Ascending aorta (tissue), 2 donors: ENCODE data around the gene FPR3. TPM values are rescaled to one million over a fixed set of nuclear protein-coding genes. Genes with fewer than 3 reads are reported as not detected.

ENCODE experiments used
- DNase-seq, 2 donors: peaks; one replicate each; pipeline ENCODE4 v3.0.0-alpha.2; 2019; ENCODE audit warnings: low spot score in 2 of 2
- H3K27ac ChIP-seq, 2 donors: fragments of 200-600 bp; sonication (generic); one replicate each; pipeline ENCODE4 v1.5.1; 2016 to 2017; ENCODE audit warnings: mild to moderate bottlenecking in 1 of 2
- H3K27me3 ChIP-seq: fragments of 200-600 bp; sonication (generic); one replicate; pipeline ENCODE4 v1.5.1; 2017
- H3K36me3 ChIP-seq, 2 donors: fragments of 200-600 bp; sonication (generic); one replicate each; pipeline ENCODE4 v1.5.1; 2016
- H3K4me1 ChIP-seq, 2 donors: fragments of 200-600 bp; sonication (generic); one replicate each; pipeline ENCODE4 v1.5.1; 2016 to 2017; ENCODE audit warnings: mild to moderate bottlenecking in 1 of 2
- H3K4me3 ChIP-seq, 2 donors: fragments of 200-600 bp; sonication (generic); one replicate each; pipeline ENCODE4 v1.5.1; 2016 to 2017; ENCODE audit warnings: mild to moderate bottlenecking in 1 of 2
- H3K9me3 ChIP-seq, 2 donors: fragments of 200-600 bp; sonication (generic); one replicate each; pipeline ENCODE4 v1.5.1; 2016
- intact Hi-C: fragments of 100-400 bp; cut with DNase I; formaldehyde crosslinking; loops from one replicate; pipeline ENCODE4 v1.15.1; 2023
- total RNA-seq: library from RNA; depleted of rRNA; stranded (reverse); fragments of >200 nt; gene quantifications from one replicate; pipeline ENCODE4 v1.1.0, GENCODE V29; 2016
- TF ChIP-seq, protein P1 (sequence below), 3 experiments: fragments of 200-600 bp in 2 of 3; fragments of 450-650 bp in 1 of 3; sonication (generic) in 2 of 3; IDR thresholded peaks; one replicate each; pipeline ENCODE4 v1.5.1; 2016 to 2019; ENCODE audit warnings: antibody characterized with exemption in 3 of 3, mild to moderate bottlenecking in 1 of 3, moderate library complexity in 1 of 3

Gene FPR3
- total RNA-seq, 1 donor from 2014 or later: 16.0 TPM

DNA sequence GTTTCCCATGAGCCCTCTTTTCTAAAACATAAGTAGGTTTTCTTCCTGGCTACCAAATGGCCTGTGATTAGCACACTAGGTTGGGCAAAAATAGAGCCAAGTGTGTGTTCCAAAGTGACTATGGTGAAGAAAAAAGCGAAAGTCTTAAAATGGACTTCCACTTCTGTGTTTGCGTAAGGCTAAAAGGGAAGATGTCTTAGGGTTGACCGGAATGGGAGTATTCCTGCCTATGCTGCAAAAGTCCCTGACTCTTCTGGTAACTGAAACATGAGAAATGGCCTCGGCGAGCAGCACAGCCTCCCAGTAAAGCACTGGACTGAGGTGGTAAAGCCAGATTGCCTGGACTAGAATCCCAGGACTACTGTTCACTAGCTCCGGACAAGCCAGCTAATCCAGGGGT, 40.8 kb upstream of the FPR3 start:
- intact Hi-C loops: no loop called here

DNA sequence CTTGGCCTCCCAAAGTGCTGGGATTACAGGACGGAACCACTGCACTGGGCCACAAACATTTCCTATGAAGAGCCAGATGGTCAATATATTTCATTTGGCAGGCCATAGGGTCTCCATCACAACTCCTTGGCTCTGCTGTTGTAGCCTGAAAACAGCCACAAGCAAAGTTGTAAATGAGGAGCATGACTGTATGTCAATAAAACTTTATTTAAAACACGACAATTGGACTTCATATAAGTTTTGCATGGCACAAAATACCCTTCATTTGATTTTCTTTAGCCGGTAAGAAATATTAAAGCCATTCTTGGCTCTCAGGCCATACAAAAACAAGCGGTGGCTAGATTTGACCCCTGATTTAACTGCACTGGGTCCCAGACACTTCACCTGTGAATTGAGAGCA, 40.2 kb upstream of the FPR3 start:
- TF ChIP-seq, protein P1, sequence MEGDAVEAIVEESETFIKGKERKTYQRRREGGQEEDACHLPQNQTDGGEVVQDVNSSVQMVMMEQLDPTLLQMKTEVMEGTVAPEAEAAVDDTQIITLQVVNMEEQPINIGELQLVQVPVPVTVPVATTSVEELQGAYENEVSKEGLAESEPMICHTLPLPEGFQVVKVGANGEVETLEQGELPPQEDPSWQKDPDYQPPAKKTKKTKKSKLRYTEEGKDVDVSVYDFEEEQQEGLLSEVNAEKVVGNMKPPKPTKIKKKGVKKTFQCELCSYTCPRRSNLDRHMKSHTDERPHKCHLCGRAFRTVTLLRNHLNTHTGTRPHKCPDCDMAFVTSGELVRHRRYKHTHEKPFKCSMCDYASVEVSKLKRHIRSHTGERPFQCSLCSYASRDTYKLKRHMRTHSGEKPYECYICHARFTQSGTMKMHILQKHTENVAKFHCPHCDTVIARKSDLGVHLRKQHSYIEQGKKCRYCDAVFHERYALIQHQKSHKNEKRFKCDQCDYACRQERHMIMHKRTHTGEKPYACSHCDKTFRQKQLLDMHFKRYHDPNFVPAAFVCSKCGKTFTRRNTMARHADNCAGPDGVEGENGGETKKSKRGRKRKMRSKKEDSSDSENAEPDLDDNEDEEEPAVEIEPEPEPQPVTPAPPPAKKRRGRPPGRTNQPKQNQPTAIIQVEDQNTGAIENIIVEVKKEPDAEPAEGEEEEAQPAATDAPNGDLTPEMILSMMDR (IDR thresholded peaks at IDR 0.05): no peak
- no peak overlapping the region for H3K27ac ChIP-seq
- intact Hi-C loops: no loop called here
- peak in 1 of 2 donors; percentile 3 for DNase-seq
- H3K9me3 ChIP-seq: no peaks in the 10 kb centered on the region
- H3K36me3 ChIP-seq: no peaks in the 10 kb centered on the region
- no peak overlapping the region for H3K4me3 ChIP-seq
- no peaks in the 10 kb centered on the region for H3K4me1 ChIP-seq
- H3K27me3 ChIP-seq: no peaks in the 10 kb centered on the region

More for the DNA sequence above, 40.8 kb upstream of the FPR3 start:
- peak in 1 of 2 donors; percentile 48 for DNase-seq
- Histone ChIP-seq H3K4me1 (no peaks in the 10 kb centered on the region), H3K27ac (no peak overlapping the region), H3K4me3 (no peak overlapping the region), H3K27me3 (no peaks in the 10 kb centered on the region), H3K36me3 (no peaks in the 10 kb centered on the region), H3K9me3 (no peaks in the 10 kb centered on the region)
- TF ChIP-seq, protein P1 (IDR thresholded peaks at IDR 0.05): no peak

DNA sequence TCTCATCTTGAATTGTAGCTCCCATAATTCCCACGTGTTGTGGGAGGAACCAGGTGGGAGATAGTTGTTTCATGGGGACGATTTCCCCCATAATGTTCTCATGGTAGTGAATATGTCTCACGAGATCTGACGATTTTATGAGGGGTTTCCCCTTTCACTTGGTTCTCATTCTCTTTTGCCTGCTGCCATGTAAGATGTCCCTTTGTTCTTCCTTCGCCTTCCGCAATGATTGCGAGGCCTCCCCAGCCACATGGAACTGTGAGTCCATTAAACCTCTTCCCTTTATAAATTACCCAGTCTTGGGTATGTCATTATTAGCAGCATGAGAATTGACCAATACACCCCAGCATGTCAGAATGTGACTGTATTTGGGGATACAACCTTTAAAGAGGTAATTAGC, 39.4 kb upstream of the FPR3 start:
- Histone ChIP-seq H3K27ac (no peak overlapping the region), H3K4me3 (no peak overlapping the region), H3K27me3 (no peaks in the 10 kb centered on the region), H3K9me3 (no peaks in the 10 kb centered on the region), H3K36me3 (no peaks in the 10 kb centered on the region), H3K4me1 (no peaks in the 10 kb centered on the region)
- peak in 1 of 2 donors; percentile 2 for DNase-seq
- TF ChIP-seq, protein P1 (IDR thresholded peaks at IDR 0.05): no peak
- intact Hi-C loops: no loop called here

DNA sequence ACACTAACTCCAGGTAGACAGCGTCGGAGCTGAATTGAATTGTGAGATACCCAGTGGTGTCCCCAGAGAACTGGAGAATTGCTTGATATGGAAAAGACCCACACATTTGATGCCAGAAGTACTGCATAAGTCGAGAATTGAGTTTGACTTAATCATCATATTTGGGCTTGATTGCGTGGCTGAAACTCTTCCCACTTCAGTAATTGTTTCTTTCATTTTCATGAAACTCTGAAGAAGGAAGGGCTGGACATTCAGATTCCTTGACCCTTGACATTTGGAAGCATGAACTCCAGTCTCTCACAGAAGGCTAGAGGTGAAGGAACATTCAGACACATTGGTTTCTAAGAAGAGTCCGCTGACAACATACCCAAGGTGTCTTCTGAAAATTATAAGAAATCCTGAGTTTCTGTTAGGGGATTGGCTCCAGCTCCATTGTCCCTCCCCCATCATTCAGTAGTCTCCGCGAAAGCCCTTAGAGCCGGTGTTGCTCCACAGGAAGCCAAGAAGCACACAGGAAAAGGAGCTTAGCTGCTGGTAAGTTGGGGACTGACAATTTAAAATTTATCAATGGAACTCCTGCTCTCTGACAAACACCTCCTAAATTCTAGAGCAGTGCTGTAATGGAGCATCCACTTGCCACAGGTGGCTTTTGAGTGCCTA, 34.1 kb upstream of the FPR3 start, which contains the start of gene FPR2:
FPR2 (plus strand) TSS at position 484 of the 660 bp plus-strand sequence. CDS start 7,479 bp downstream, outside the sequence.
- no peaks in the 10 kb centered on the region for H3K9me3 ChIP-seq
- no peaks in the 10 kb centered on the region for H3K36me3 ChIP-seq
- H3K4me1 ChIP-seq: no peaks in the 10 kb centered on the region
- intact Hi-C loops: no loop called here
- no peaks in the 10 kb centered on the region for H3K27me3 ChIP-seq
- DNase-seq: no peak
- H3K4me3 ChIP-seq: no peak within 1 kb of the TSS
- TF ChIP-seq, protein P1 (IDR thresholded peaks at IDR 0.05): no peak
- H3K27ac ChIP-seq: no peak within 1 kb of the TSS

DNA sequence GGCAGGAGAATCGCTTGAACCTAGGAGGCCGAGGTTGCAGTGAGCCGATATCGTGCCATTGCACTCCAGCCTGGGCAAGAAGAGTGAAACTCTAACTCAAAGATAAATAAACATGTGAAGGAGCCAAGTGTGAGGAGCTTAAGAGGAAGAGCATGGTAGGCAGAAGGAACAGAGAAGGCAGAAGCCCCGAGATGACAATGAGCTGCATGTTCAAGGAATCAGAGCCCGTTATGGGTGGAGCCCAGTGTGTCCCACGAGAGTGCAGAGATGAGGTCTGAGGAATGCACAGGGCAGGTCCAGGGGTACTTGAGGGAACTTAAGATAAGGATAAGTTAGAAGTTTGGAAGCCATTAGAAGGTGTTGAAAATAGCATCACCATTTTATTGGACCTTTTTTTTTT, 33.3 kb upstream of the FPR3 start:
- Histone ChIP-seq H3K36me3 (no peaks in the 10 kb centered on the region), H3K4me3 (no peak overlapping the region), H3K9me3 (no peaks in the 10 kb centered on the region), H3K27ac (no peak overlapping the region), H3K27me3 (no peaks in the 10 kb centered on the region), H3K4me1 (no peaks in the 10 kb centered on the region)
- intact Hi-C loops: no loop called here
- no peak for DNase-seq
- TF ChIP-seq, protein P1 (IDR thresholded peaks at IDR 0.05): no peak
